ENCODE results near the gene ZC3H14.
"Not testable (repeated sequence)": the region's sequence is repeated elsewhere in the genome, so short reads cannot be mapped to it uniquely, and the experiment has no call there.

The ZC3H14 gene

GRCh38 chr14:88562831-88563686 is at the start of gene ZC3H14:
ZC3H14 (plus strand) TSS chr14:88563037; CDS start chr14:88563134, 97 bp downstream.
- DNase-seq (ENCODE audit: low read depth in 2 of 2): peak; percentile 76 to 83

- no peak for DNase-seq (ENCODE audit: low read depth in 2 of 2)
Measured at GRCh38 chr14:88515499-88516221, 47.2 kb upstream of the ZC3H14 start.

GRCh38 chr14:88516861-88517357 is 45.9 kb upstream of the ZC3H14 start:
- no peak for DNase-seq (ENCODE audit: low read depth in 2 of 2)

- DNase-seq (ENCODE audit: low read depth in 2 of 2): no peak
Measured at GRCh38 chr14:88518592-88519512, 44.0 kb upstream of the ZC3H14 start.

GRCh38 chr14:88519907-88520306 is 42.9 kb upstream of the ZC3H14 start:
- DNase-seq (ENCODE audit: low read depth in 2 of 2): no peak

- no peak for DNase-seq (ENCODE audit: low read depth in 2 of 2)
Measured at GRCh38 chr14:88521818-88522217, 41.0 kb upstream of the ZC3H14 start.

GRCh38 chr14:88522393-88522792 is 40.4 kb upstream of the ZC3H14 start:
- no peak for DNase-seq (ENCODE audit: low read depth in 2 of 2)

- not testable (repeated sequence) for DNase-seq (ENCODE audit: low read depth in 2 of 2)
Measured at GRCh38 chr14:88529889-88530288, 32.9 kb upstream of the ZC3H14 start.

GRCh38 chr14:88533064-88533602 is 29.7 kb upstream of the ZC3H14 start:
- DNase-seq (ENCODE audit: low read depth in 2 of 2): no peak

GRCh38 chr14:88535149-88535548 is 27.7 kb upstream of the ZC3H14 start:
- no peak for DNase-seq (ENCODE audit: low read depth in 2 of 2)

GRCh38 chr14:88535813-88536212 is 27.0 kb upstream of the ZC3H14 start:
- no peak for DNase-seq (ENCODE audit: low read depth in 2 of 2)

- DNase-seq (ENCODE audit: low read depth in 2 of 2): no peak
Measured at GRCh38 chr14:88541324-88541723, 21.5 kb upstream of the ZC3H14 start.

- DNase-seq (ENCODE audit: low read depth in 2 of 2): no peak
Measured at GRCh38 chr14:88542857-88543795, 19.7 kb upstream of the ZC3H14 start.

GRCh38 chr14:88545256-88545655 is 17.6 kb upstream of the ZC3H14 start:
- no peak for DNase-seq (ENCODE audit: low read depth in 2 of 2)

- no peak for DNase-seq (ENCODE audit: low read depth in 2 of 2)
Measured at GRCh38 chr14:88546621-88547385, 16.0 kb upstream of the ZC3H14 start.

- no peak for DNase-seq (ENCODE audit: low read depth in 2 of 2)
Measured at GRCh38 chr14:88547386-88547780, 15.5 kb upstream of the ZC3H14 start.

GRCh38 chr14:88550078-88550477 is 12.8 kb upstream of the ZC3H14 start:
- no peak for DNase-seq (ENCODE audit: low read depth in 2 of 2)

GRCh38 chr14:88551094-88551870 is 11.6 kb upstream of the ZC3H14 start:
- DNase-seq (ENCODE audit: low read depth in 2 of 2): peak in 1 of 2 donors; percentile 20

- DNase-seq (ENCODE audit: low read depth in 2 of 2): no peak
Measured at GRCh38 chr14:88551980-88552431, 10.8 kb upstream of the ZC3H14 start.
